ENCODE data around the gene CITED2.

- TF ChIP-seq FOXP2 (optimal IDR thresholded peaks at IDR 0.05; ENCODE audit: control extremely low read depth, extremely low read length, insufficient read depth) (no peak), EZH2 (IDR thresholded peaks at IDR 0.05) (no peak)
Measured at GRCh38 chr6:139371421-139372203, 2.8 kb downstream of the CITED2 start.

Data from SK-N-MC (cell line).